Fibroblast of mammary gland (primary cell): ENCODE measurements around the gene RAB6B.

Experiments used
- DNase-seq: peaks from one replicate; pipeline ENCODE4 v3.0.0-alpha.2; 2010; ENCODE audit warnings: low read depth
- H3K4me3 ChIP-seq: 2 replicates; pipeline ENCODE4 v1.5.1; 2011; ENCODE audit warnings: low read depth, mild to moderate bottlenecking, low read length, moderate library complexity; ENCODE audit not compliant: control insufficient read depth
- CTCF ChIP-seq: conservative IDR thresholded peaks from 2 replicates; pipeline ENCODE4 v1.5.1; 2011; ENCODE audit warnings: low read depth, low read length, inconsistent platforms; ENCODE audit not compliant: control insufficient read depth, insufficient read depth

RAB6B gene

GRCh38 chr3:133805384-133805701 lies 90.3 kb downstream of the RAB6B start:
- TF ChIP-seq CTCF: no peak
- DNase-seq: no peak
- H3K4me3 ChIP-seq: peak overlapping the region; percentile 91

- DNase-seq: no peak
- no peak overlapping the region for H3K4me3 ChIP-seq
- TF ChIP-seq CTCF: no peak
Observed at GRCh38 chr3:133804896-133805295, 90.8 kb downstream of the RAB6B start.

- TF ChIP-seq CTCF: no peak
- H3K4me3 ChIP-seq: no peak overlapping the region
- DNase-seq: no peak
Observed at GRCh38 chr3:133803469-133803868, 92.2 kb downstream of the RAB6B start.

- DNase-seq: peak; percentile 51
- no peak overlapping the region for H3K4me3 ChIP-seq
- TF ChIP-seq CTCF: no peak
Observed at GRCh38 chr3:133799794-133800585, 95.7 kb downstream of the RAB6B start.

GRCh38 chr3:133797396-133798105 lies 98.1 kb downstream of the RAB6B start:
- no peak for DNase-seq
- no peak for TF ChIP-seq CTCF
- H3K4me3 ChIP-seq: no peak overlapping the region

- no peak for TF ChIP-seq CTCF
- peak; percentile 37 for DNase-seq
- H3K4me3 ChIP-seq: no peak overlapping the region
Observed at GRCh38 chr3:133792171-133792763, 103.4 kb downstream of the RAB6B start.
